GM21786 (cell line): ENCODE measurements around the gene PNMA6E.
"Not testable (repeated sequence)": the region's sequence is repeated elsewhere in the genome, so short reads cannot be mapped to it uniquely, and the experiment has no call there.

Source experiments
- ATAC-seq: cut with Tn5 transposase; IDR thresholded peaks from one replicate; pipeline ENCODE4 v1.9.1; 2021; ENCODE audit not compliant: unreplicated experiment

PNMA6E gene

DNA sequence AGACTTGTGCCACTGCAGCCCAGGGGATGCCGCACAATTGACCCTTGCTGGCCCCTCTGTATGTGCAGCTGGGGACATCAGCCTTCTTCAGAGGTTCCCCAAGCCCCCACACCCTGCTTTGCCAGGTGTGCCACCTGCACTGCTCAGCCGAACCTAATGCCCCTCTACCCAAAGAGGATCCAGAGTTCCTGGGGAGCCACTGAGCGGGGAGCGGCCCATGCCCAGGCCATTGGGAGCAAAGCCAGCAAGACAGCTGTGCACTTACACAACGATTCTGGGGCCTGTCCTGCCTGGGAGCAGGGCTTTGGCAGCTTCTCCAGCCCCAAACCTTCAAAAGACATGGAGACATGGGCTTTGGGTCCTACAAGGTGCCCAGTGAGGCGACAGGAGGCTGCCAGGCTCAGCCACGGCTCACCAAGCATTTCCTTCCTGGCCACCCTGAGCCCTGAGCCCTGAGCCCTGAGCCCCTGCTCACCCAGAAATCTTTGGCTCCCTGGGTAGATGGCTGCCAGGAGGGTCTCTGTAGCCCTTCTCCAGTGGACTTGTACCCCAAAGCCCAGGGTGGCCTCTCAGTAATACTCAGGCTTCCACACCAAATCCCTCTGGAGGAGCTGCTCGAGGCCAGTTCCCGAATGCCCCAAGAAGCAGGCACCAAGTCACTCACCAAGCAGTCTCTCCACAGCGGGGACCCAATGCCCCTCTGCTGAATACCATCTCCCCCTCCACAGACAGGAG, 13.0 kb downstream of the PNMA6E start:
- ATAC-seq, result no peak

DNA sequence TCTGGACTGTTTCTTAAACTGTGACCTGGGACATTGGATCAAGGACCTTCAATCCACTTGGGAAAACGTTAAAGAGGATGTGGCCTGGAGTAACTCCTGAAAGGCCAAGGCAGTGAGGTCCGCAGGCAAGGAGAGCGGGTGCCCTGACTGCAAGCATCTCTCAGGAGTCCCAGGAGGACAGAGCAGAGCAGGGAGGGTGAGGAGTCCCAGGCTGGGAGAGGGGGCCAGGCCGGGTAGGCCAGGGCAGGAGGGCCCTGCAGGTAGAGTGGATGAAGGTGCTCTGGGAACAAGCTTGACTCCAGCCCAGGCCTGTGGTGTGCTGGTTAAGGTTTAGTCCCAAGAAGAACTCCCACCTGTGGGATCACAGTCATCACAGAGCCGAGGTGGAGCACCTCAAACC, 13.8 kb downstream of the PNMA6E start:
- no peak for ATAC-seq

DNA sequence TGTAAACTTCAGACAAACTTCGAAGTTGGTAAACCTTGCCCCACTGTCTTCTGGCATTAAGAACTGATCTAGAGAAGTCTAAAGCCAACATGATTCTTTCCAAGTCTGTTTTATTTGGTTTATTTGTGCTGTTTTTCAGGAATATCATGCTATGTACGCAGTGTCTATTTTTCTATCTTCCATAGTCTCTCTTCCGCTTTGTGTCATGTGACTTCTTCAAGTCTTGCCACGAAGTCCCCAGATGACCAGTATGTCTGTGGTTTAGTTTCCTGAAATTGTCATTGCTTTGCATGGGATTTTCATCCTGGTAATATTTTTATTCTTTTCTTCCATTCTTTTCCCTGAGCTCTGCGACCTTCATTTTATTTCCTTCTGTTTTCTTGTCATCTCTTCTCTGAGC, 15.1 kb downstream of the PNMA6E start:
- ATAC-seq, result no peak

DNA sequence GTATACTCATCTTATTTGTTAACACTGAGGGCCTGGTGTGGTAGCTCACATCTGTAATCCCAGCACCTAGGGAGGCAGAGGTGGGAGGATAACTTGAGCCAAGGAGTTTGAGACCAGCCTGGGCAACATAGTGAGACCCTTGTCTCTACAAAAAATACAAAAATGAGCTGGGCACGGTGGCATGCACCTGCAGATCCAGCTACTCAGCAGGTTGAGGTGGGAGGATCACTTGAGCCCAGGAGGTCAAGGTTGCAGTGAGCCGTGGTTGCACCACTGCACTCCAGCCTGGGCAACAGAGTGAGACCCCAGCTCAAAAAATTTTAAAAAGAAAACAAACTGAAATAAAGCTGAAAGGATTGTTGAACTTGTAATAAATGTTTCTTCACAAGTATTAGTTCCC, 16.2 kb downstream of the PNMA6E start:
- ATAC-seq, result not testable (repeated sequence)

DNA sequence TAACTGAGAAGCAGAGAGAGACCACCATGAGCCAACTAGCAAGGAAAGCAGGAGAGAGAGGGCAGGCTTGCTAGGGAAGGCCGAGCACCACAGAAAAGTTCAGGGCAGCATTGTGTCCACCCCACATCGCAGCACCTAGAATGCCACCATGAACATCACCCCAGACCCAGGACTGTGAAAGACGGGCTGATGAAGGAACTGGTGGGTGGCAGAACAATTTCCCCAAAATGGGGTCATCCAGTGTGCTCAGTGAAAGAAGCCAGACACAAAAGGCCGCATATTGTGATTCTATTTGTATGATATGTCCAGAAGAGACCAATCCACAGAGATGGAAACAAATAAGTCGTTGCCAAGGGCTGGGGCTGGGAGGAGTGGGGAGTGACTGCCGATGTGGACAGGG, 16.8 kb downstream of the PNMA6E start:
- no peak for ATAC-seq

DNA sequence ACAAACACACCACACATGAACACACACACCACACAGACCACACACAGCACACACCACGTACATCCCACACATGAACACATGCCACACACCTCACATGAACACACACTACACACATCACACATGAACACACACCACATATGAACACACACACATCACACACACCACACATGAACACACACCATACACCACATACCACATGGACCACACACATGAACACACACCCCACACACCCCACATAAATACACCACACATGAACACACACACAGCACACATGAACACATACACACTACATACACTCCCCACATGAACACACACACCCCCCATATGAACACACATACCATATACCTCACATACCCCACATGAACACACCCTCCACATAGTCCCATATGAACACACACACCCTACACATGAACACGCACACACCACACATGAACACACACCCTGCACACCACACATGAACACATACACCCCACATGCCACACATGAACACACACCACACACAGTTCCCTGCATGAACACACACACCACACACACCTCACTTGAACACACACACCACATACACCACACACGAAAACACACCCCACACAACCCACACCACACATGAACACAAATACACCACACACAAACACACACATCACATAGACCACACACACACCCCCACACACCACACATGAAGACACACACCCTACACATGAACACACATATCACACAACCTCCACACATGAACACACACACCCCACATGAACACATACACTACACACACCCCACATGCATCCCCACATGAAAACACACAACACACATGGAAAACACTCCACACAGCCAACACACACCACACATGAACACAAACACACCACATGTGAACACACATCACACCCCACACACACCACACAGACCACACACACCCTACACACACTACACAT, 18.3 kb downstream of the PNMA6E start:
- no peak for ATAC-seq

DNA sequence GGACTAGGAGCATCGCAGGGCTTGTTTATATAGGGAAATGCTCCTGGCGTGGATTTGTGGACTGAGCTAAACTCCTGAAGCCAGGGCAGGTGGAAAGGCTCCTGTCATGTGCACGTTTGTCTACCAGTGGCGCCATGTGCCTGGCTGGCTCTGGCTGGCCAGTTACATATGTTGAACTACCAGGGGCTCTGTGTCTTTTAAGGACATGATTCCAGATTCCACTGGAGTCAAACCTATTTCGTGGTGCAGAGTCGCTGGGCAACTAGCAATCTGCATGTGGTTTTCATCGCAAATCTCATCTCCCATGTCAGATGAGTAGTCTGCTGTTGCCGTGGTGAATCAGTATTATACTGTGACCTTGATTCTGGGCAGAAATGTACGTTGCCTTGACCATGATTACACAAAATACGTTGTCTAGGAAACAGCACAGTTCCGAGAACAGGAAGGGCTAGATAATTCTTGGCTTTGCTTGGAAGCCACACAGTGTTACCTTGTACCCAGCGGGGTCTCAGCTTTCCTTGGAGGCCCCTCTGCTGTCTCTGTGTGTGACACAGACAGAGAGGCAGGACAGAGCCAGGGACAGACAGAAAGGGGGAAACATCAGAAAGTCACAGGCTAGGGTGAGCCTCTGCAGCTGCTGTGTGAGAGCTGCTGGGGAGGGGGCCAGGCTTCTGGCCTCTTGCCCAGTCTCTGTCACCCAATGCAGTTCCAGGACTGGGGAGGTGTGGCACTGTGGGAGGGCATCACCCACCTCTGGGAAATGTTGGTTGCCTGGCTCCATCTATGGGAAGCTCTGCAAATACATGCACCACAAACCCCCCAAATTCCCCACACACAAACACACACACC, 19.2 kb downstream of the PNMA6E start:
- ATAC-seq, result no peak

DNA sequence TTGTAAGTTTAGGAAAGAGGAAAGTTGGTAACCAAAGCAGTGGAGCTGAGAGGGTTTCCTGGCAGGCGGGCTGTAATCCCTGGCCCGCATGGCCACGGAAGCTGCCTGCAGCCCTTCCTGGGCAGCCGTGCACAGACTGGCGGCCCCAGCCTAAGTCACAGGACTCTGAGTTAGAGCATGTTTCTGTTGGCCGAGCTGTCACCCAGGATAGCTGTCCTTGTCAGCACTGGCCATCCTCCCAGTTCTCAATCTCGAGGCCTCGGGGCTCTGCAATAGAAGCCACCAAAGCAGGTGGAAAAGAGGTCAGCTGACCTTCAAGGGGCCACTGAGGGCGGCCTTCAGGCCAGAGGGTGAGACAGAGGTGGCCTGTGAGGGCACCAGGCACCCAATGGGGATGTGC, 20.5 kb downstream of the PNMA6E start:
- no peak for ATAC-seq

DNA sequence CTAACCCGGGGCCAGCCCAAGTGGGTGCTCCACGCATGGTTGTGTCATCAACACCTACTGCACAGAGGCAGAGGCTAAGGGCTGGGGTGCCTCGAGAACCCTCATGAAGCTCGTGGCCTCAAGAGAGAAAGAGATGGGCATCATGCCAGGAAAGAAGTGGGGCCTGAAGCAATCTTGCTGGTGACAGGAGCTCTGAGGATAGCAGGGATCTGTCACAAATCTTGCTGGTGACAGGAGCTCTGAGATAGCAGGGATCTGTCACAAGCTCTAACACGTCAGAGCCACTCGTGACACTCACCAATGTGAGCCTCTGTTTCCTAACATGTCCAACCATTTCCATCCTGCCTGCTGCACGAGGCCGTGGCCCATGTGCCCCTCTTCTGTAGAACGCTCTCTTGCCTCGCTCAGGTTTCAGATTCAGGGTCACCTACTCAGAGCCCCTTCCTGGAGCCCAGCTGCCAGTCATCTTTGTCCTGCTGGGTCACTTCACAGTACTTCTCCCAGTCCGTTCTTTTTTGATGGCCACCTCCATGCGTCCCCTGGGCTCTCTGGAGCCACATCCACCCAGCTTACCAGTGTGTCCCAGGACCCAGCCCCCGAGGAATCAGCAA, 21.1 kb downstream of the PNMA6E start:
- ATAC-seq, result no peak

DNA sequence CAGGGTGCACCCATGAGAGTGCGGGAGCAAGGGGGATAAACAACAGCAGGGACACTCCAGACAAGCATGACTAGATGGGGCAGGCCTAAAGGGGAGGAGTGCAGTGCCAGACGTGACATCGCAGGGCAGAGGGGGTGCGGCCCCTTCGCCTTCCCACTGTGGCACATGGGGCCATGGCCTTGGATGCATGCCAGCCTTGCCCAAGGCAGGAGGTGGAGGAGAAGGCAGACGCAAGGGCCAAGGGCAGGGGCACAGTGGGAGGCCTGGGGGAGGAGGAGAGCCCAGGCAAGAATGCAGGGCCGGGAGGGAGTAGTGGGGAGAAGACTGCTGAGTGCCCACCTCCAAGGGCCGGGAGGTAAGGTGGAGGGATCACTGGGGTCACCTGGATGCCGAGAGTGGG, 21.6 kb downstream of the PNMA6E start:
- ATAC-seq, result no peak

DNA sequence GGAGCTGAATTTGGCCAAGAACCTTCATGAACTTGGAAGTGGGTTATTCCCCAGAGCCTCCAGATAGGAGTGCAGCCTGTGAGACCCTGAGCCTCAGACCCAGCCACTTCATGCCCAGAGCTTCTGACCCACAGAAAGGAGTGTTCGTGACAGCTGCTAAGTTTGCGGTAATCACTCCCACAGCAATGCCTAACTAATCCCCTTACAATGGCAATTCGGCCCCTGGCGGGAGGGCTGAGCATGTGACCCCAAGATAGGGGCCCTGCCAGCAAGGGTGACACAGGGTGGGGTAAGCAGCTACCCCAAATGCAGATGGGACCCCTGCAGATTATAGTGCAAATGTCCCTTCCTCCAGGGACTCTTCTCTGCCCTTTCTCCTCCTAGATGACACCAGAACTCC, 22.5 kb downstream of the PNMA6E start:
- ATAC-seq, result no peak

DNA sequence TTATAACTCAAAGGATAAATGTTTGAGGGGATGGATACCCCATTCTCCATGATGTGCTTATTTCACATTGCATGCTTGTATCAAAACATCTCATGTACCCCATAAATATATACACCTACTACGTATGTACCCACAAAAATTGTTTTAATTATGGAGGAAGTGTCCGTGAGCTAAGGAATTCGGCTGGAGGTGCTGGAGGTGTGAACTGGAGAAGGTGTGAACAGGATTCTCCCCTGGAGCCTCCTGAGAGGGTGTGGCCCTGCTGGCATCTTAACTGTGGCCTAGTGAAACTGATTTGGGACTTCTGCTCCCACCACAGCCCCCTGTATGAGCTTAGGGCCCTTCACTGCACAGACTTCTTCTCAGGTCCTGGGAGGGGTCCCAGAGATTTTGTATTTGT, 23.4 kb downstream of the PNMA6E start:
- no peak for ATAC-seq

DNA sequence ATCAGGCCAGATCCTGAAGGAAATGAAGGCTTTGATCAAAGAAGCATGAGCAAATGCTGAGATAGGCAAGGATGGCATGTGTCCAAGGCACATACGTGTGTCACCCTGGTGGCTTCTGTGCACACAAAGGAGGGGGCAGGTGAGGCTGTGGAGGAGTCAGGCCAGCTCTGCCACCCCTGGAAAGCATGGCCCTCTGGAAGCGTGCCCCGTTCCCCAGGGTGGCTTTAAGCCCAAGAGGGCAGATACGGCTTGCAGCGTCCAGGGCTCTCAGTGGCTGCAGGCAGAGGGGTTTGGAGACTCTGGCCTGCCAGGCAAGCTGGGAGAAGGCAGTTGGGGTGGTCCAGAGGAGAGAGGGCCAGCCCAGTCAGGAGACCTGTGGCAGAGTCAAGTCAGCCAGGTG, 25.6 kb downstream of the PNMA6E start:
- ATAC-seq, result no peak

DNA sequence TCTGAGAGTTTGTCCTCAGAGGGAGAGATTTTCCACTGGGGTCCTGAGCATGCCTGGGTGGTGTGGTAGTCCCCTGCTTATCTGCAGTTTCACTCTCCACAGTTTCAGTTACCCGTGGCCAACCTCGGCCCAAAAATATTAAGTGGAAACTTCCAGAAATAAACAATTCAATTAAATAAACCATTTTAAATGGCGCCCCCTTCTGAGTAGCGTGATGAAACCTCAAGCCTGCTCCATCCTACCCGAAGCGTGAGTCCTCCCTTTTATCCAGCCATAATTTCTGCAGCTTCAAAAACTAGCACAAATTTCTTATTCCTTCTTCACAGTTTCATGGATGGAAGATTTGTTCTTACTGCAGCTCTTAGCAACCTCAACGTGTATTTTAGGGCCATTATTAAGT, 26.7 kb downstream of the PNMA6E start:
- no peak for ATAC-seq

DNA sequence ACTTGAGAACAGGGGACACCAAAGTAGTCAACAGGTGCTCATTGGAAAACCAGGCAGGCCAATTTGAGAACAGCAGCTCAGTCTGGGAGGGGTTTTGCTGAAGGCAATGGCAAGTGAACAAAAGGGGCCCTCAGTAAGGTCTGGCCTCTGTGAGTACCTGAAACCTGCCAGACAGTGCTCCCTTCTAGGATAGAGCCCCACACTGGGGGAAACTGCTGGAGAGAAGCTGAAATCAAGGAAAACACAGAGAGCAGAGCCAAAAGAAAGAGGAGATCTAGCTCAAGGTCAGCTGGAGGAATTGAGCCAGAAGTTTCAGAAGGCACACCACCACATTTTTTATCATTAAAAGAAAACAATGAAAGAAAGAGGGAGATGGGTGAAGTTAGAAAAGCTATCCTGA, 28.2 kb downstream of the PNMA6E start:
- ATAC-seq, result no peak

DNA sequence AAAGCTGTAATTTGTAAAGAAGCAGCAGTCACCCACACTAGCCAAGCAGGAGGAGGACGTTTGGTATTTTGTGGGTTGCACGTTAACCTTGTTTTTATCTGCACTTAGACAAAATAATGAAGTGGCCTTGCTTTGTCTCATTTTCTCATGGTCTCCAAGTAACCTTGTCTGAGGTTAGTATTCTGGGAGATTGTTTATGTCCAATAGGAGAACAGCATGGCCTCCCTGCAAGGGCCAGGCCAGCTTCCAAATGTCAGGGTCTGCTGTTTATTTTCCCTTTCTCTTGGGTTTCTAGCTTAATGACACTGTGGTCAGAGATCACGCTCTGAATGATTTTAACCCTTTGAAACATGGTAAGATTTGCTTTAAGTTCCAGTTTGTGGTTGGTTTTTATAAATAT, 29.9 kb downstream of the PNMA6E start:
- no peak for ATAC-seq

DNA sequence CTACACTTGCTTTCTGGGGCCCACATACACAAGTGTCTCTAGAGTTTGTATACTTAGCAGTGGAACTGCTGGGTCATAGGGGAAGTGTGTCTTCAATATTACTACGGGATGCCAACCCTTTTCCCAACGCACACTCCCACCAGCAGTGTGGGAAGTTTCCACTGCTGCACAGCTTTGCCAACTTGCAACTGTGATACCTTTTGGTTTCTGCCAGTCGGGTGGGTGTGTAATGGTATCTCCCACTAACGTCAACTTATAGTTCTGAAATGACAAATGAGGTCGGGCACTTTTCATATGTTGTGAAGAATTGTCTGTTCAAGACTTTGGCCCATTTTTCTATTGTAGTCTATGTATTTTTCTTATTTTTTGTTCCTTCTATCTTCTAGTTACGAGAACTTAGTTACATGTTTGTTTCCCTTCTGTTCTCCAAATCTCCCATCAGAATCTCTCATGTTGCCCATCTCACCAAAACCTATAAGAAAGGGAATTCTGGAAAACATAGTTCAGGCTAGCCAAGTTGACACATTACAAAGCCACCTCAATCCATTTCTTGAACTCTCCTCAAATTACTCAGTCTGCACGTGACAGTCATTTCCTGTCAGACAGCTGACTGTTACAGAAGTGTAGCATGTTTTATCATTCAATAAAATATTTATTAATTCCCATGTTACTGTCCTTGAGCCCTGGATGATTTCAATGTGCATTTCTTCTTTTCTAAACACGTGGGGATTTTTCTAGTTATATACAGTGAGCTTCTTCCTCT, 30.7 kb downstream of the PNMA6E start:
- ATAC-seq, result no peak

DNA sequence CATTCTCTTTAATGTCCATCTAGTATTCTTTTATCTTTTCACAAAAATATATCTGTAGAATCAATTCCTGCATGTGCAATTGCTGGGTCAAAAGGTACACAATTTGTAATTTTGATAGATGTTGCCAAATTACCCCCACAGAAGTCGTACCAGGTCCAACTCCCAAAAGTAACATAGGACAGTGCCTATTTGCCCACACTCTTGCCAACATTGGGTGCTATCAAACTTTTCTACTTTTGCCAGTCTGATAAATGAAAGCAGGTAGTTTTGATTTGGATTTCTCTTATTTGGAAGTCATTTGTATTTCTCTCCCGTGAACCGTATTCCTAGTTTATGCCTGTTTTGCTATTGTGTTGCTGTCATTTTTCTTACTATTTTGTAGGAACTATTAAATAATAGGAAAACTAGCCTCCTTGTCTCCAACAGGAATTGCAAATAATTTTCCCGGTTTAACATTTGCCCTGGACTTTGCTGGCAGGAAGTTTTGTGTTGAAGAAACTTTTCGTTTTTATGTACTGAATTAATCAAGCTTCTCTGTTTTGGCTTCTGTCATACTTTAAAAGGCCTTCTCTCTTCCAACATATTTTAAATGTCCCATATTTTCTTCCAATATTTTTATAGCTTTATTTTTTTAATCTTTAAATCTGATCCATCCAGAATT, 34.1 kb downstream of the PNMA6E start:
- ATAC-seq, result no peak

DNA sequence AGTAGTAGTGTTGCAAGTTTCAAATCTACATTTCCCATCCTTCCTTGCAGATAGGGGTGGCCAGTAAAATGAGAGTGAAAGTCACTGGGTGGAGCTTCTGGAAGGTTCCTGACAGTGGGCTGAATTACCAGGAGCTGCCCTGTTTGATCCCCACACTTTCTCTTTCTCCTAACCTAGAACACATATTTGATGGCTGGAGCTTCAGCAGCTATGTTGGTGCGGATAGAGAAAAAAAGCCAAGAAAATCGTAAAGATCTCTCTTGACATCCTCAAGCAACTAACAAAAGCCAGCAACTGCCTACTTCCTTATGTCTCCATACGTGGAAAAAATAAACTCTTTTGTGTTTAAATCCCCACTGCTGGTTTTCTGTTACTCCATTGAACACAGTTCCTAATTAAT, 35.0 kb downstream of the PNMA6E start:
- no peak for ATAC-seq

DNA sequence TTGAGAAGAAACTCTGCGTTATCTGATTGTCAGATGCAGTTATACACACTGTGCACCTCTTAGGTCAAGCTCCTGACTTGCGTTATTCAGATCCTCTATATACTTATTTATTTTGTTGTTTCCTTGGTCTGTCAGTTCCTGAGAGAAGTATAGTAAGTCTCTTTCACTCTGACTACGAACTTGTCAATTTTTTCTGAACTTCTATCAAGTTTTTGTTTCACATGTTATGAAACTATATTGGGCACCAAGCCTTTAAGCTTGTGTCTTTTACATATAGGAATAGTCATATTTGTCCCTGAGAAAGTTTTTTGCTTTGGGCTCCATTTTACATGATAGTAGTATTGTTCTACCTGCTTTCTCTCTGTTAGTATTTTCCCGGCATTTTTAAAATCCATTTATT, 35.5 kb downstream of the PNMA6E start:
- peak; percentile 61 for ATAC-seq
